Stimulated activated CD4-positive, alpha-beta T cell treated with anti-CD3 and anti-CD28 coated beads, Interleukin-4, amount 100 ng/mL, for 1 hour (primary cell): ENCODE measurements around the gene PXYLP1.

Source experiments
- DNase-seq: peaks from one replicate; pipeline ENCODE4 v3.0.0-alpha.2; 2020

Gene PXYLP1

GRCh38 chr3:141230293-141230692 lies 1.3 kb upstream of the PXYLP1 start:
- DNase-seq: no peak

- peak; percentile 36 for DNase-seq
These were observed 563 bp downstream of the PXYLP1 start for GRCh38 chr3:141231952-141232823.

GRCh38 chr3:141233457-141234161 lies 2.0 kb downstream of the PXYLP1 start:
- no peak for DNase-seq

- no peak for DNase-seq
These were observed 2.7 kb downstream of the PXYLP1 start for GRCh38 chr3:141234283-141234682.

GRCh38 chr3:141235661-141236171 lies 4.1 kb downstream of the PXYLP1 start:
- DNase-seq: no peak

- DNase-seq: no peak
These were observed 4.7 kb downstream of the PXYLP1 start for GRCh38 chr3:141236361-141236760.

GRCh38 chr3:141237701-141238521 lies 6.3 kb downstream of the PXYLP1 start:
- no peak for DNase-seq

- no peak for DNase-seq
These were observed 8.1 kb downstream of the PXYLP1 start for GRCh38 chr3:141239511-141240281.

GRCh38 chr3:141240286-141240685 lies 8.7 kb downstream of the PXYLP1 start:
- DNase-seq: no peak

GRCh38 chr3:141240687-141241615 lies 9.3 kb downstream of the PXYLP1 start:
- DNase-seq: no peak

GRCh38 chr3:141241616-141242376 lies 10.2 kb downstream of the PXYLP1 start:
- no peak for DNase-seq

GRCh38 chr3:141242377-141243092 lies 10.9 kb downstream of the PXYLP1 start:
- no peak for DNase-seq

- DNase-seq: peak; percentile 59
These were observed 11.7 kb downstream of the PXYLP1 start for GRCh38 chr3:141243271-141243707.

- no peak for DNase-seq
These were observed 14.8 kb downstream of the PXYLP1 start for GRCh38 chr3:141246224-141246957.

GRCh38 chr3:141246958-141247301 lies 15.3 kb downstream of the PXYLP1 start:
- no peak for DNase-seq

GRCh38 chr3:141248064-141248463 lies 16.4 kb downstream of the PXYLP1 start:
- no peak for DNase-seq

- no peak for DNase-seq
These were observed 17.4 kb downstream of the PXYLP1 start for GRCh38 chr3:141249041-141249440.

GRCh38 chr3:141250342-141250741 lies 18.7 kb downstream of the PXYLP1 start:
- DNase-seq: no peak

GRCh38 chr3:141250828-141251227 lies 19.2 kb downstream of the PXYLP1 start:
- DNase-seq: no peak
